Coronary artery (tissue), 2 donors: Measurements from ENCODE around the gene KRTAP3-1.
"Not testable (repeated sequence)": the region's sequence is repeated elsewhere in the genome, so short reads cannot be mapped to it uniquely, and the experiment has no call there.

Experiments
- DNase-seq: peaks from one replicate; pipeline ENCODE4 v3.0.0-alpha.2; 2017; ENCODE audit warnings: low spot score
- H3K27ac ChIP-seq, 2 donors: fragments of 200-600 bp; sonication (generic); one replicate each; pipeline ENCODE4 v1.5.1; 2016 to 2019
- H3K4me3 ChIP-seq: fragments of 200-600 bp; sonication (generic); 2 replicates; pipeline ENCODE4 v1.5.1; 2016; ENCODE audit warnings: mild to moderate bottlenecking, moderate library complexity
- TF ChIP-seq, protein P1 (sequence below): fragments of 200-600 bp; sonication (generic); IDR thresholded peaks from one replicate; pipeline ENCODE4 v1.5.1; 2019; ENCODE audit warnings: antibody characterized with exemption

Gene KRTAP3-1

DNA sequence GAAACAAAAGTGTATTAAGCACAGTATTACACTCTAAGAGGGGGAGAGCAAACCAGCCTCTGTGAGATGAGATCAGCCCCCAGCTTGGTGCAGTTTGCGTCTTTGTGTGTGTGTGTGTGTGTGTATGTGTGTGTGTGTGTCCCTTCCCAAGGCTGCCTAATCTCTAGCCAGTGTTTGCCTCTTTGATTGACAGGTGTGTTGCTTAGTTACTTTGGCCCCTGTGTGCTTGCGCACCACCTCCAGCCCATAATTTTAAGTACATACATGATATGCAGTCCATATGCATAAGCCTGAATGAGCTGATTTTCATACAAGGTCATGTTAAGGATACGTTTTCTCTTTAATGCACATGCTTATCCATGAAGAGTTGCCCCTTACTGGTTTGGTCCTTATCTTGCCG, 7.1 kb downstream of the KRTAP3-1 start:
- no peak overlapping the region for H3K4me3 ChIP-seq
- TF ChIP-seq, protein P1, sequence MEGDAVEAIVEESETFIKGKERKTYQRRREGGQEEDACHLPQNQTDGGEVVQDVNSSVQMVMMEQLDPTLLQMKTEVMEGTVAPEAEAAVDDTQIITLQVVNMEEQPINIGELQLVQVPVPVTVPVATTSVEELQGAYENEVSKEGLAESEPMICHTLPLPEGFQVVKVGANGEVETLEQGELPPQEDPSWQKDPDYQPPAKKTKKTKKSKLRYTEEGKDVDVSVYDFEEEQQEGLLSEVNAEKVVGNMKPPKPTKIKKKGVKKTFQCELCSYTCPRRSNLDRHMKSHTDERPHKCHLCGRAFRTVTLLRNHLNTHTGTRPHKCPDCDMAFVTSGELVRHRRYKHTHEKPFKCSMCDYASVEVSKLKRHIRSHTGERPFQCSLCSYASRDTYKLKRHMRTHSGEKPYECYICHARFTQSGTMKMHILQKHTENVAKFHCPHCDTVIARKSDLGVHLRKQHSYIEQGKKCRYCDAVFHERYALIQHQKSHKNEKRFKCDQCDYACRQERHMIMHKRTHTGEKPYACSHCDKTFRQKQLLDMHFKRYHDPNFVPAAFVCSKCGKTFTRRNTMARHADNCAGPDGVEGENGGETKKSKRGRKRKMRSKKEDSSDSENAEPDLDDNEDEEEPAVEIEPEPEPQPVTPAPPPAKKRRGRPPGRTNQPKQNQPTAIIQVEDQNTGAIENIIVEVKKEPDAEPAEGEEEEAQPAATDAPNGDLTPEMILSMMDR = no peak
- no peak overlapping the region for H3K27ac ChIP-seq
- no peak for DNase-seq

DNA sequence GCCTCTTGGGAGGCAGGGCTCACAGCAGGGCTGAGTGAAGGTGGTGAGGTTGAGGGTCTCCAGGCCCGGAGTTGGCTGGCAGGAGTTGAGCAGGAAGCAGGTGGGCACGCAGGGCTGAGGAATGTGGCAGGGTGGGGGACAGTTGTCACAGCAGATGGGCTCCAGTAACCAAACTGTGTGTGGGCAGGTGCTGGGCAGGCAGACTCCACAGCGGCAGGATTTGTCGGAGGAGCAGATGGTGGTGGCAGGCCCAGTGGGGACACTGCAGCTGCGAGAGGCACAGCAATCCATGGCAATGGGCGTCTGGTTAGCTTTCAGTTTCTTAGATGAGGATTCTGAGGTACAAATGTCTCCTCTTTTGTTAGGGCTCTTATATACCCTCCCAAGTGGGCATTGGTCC, 9.4 kb downstream of the KRTAP3-1 start, which contains the start of gene KRTAP3-2:
Gene KRTAP3-2 (minus strand): TSS at position 344 of the 400 bp plus-strand sequence. CDS start 53 bp downstream, at position 291.
- not testable (repeated sequence) for H3K4me3 ChIP-seq, DNase-seq, H3K27ac ChIP-seq

GRCh38 chr17:40997361-40997760, 11.6 kb downstream of the KRTAP3-1 start:
- no peak for DNase-seq
- TF ChIP-seq, protein P1 = no peak
- Histone ChIP-seq H3K4me3 (no peak overlapping the region), H3K27ac (no peak overlapping the region)

DNA sequence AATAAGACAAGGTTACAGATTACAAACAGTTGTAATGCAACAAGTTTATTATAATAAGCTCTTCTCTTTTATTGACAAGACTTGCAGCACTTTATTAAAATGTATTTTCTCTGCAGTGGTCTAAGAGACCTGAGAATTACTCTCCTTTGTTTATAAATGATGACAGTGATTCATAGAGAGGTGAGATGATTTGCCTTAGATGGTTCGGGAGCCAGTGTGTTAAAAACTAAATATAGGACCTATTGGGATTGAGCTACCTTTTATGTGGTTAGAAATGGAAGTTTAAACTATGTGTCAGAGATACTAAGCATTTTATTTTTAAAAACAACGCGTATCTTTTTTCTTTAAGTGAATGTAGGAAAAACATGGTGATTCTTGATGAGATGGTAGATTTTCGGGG, 12.1 kb downstream of the KRTAP3-1 start:
- no peak overlapping the region for H3K4me3 ChIP-seq
- DNase-seq = no peak

DNA sequence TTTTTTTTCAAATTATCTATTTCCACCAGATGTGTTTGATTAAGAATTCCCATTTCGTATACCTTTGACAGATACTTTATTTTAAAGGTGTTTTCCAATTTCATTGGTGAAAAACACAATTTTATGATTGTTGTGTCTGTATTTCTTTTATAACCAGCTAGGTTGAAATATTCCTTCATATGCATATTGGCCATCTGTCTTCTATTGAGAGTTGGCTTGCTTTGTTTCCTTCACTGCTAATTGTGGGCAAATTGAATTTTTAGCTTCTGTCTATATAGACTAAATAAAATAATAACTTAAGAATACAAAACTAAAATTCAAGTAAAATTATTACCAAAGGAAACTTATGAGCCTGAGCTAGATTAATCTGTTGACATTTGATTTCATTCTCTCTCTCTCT, 13.8 kb downstream of the KRTAP3-1 start:
- Histone ChIP-seq H3K27ac (no peak overlapping the region), H3K4me3 (no peak overlapping the region)
- TF ChIP-seq, protein P1 = no peak
- DNase-seq = no peak

More for the DNA sequence above, 12.1 kb downstream of the KRTAP3-1 start:
- H3K27ac ChIP-seq = no peak overlapping the region
- TF ChIP-seq, protein P1 = no peak

- H3K27ac ChIP-seq = no peak within 1 kb of the TSS
Observed at GRCh38 chr17:40993839-40994238, 15.1 kb downstream of the KRTAP3-1 start, which contains the start of gene KRTAP3-3. KRTAP3-3 (minus strand) TSS chr17:40994164; CDS start chr17:40994097, 67 bp downstream.

GRCh38 chr17:40993084-40993483, 15.8 kb downstream of the KRTAP3-1 start:
- Histone ChIP-seq H3K4me3 (no peak overlapping the region), H3K27ac (no peak overlapping the region)
- TF ChIP-seq, protein P1 = no peak
- no peak for DNase-seq

More at GRCh38 chr17:40993839-40994238, 15.1 kb downstream of the KRTAP3-1 start, which contains the start of gene KRTAP3-3:
- H3K4me3 ChIP-seq = no peak within 1 kb of the TSS
- DNase-seq = no peak
- TF ChIP-seq, protein P1 = no peak

DNA sequence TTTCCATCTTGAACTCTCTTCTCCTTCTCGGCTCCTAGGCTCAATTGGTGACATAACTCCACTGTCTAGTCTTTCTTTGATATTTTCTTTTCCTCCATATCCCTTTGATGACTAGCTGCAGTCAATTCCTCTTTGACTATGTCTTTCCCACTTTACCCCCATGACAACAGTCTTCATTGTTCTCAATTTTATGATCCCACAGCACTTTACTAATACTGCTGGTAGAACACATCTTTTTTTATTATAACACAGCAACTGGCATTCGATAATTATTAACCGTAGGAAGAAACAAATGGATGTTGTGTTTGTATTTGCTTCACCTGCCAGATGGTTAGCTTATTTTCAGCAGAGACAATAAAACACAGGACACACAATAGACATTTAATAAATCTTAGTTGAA, 16.3 kb downstream of the KRTAP3-1 start:
- TF ChIP-seq, protein P1 = no peak
- Histone ChIP-seq H3K4me3 (no peak overlapping the region), H3K27ac (no peak overlapping the region)
- no peak for DNase-seq
